PC-3 (cell line): ENCODE data around the gene SPRYD4.

Experiments
- EZH2 ChIP-seq: fragments of 300-600 bp; sonication (generic); IDR thresholded peaks from one replicate; pipeline ENCODE4 v1.6.1; 2017; ENCODE audit warnings: antibody characterized with exemption, mild to moderate bottlenecking, low read length; ENCODE audit not compliant: unreplicated experiment
- TF ChIP-seq, protein P1 (sequence below): fragments of 300-600 bp; sonication (generic); conservative IDR thresholded peaks from 2 replicates; pipeline ENCODE4 v1.5.1; 2017; ENCODE audit warnings: antibody characterized with exemption, low read depth, mild to moderate bottlenecking, low read length

DNA sequence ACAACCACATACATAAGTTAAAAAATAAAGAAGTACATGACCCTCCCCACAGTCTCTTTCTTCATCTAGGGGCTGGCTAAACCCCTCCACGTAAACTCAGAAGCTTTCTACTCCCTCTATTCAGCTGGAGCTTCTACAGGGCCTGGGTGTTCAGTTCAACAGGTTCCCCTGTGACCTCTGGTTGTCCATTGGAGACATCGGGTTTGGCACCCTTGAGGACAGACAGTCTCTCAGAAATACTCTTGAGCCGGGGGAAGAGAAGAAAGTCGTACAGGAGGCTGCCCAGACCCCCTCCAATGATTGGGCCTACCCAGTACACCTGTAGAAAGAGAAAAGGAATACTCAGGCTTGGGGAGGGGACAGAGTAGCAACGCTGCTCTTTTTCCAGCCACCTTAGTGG lies 17.2 kb upstream of the SPRYD4 start:
- no peak for TF ChIP-seq EZH2
- TF ChIP-seq, protein P1, sequence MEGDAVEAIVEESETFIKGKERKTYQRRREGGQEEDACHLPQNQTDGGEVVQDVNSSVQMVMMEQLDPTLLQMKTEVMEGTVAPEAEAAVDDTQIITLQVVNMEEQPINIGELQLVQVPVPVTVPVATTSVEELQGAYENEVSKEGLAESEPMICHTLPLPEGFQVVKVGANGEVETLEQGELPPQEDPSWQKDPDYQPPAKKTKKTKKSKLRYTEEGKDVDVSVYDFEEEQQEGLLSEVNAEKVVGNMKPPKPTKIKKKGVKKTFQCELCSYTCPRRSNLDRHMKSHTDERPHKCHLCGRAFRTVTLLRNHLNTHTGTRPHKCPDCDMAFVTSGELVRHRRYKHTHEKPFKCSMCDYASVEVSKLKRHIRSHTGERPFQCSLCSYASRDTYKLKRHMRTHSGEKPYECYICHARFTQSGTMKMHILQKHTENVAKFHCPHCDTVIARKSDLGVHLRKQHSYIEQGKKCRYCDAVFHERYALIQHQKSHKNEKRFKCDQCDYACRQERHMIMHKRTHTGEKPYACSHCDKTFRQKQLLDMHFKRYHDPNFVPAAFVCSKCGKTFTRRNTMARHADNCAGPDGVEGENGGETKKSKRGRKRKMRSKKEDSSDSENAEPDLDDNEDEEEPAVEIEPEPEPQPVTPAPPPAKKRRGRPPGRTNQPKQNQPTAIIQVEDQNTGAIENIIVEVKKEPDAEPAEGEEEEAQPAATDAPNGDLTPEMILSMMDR = no peak
